ENCODE data around the gene CYSTM1. TPM values are rescaled to one million over a fixed set of nuclear protein-coding genes. Genes with fewer than 3 reads are reported as not detected.

The CYSTM1 gene
- total RNA-seq, 3 donors from 2014 or later (not counting 1 experiment from before 2014, with no cell fraction given) = 3.9 to 4.9 (median 4.2) TPM

DNA sequence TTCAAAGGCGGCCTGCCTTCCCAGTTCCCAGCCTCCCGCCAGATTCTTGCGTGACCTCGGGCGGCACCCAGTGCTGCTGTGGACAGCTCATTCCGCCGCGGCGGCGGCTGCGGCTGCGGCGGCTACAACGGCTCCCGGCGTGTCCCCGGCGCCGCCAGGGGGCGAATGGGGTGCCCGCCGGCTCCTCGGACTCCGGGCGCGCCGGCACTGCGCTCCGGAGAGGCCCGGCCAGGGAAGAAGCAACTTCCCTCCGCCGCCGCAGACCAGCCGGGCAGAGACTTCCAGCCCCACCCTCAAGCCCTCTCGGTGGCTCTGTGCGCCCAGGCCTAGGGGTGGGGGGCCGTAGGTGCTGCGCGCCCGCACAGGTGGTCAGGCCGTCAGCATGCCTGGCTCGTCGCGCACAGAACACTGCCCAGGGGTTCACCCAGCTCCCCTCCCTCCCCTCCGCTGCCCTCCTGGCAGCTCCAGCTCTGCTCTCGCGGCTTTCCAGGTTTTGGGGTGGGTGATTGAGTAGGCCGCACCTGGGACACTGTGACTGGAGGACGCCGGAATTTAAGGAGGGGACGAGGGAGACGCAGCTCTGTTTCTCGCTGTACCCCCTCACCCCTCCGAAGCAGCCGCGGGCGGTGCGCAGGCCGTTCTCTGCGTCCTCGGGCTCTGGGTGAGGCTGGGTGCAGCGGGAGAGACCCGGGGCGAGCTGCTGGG, 29.0 kb upstream of the CYSTM1 start:
- DNase-seq = peak; percentile 54 to 75
- Mint-ChIP-seq H3K4me1 (peaks cover 8 to 28% of the 10 kb centered on the region in 2 donors), H3K36me3 (no peaks in the 10 kb centered on the region), H3K27ac (no peak overlapping the region), H3K4me3 (no peak overlapping the region), H3K27me3 (ENCODE audit: low read depth in 2 of 2) (peaks cover 29% of the 10 kb centered on the region in 2 donors), H3K9me3 (no peaks in the 10 kb centered on the region)
- Histone ChIP-seq H3K27ac (ENCODE audit: low read length) (no peak overlapping the region), H3K4me3 (ENCODE audit: low read length) (no peak overlapping the region), H3K36me3 (ENCODE audit: control insufficient read depth, insufficient read depth, low read length) (no peaks in the 10 kb centered on the region), H3K27me3 (ENCODE audit: control insufficient read depth, insufficient read depth, low read length) (peaks cover 18% of the 10 kb centered on the region), H3K4me1 (ENCODE audit: control insufficient read depth, insufficient read depth, low read length) (peaks cover 14% of the 10 kb centered on the region), H3K9me3 (ENCODE audit: control insufficient read depth, insufficient read depth, low read length) (no peaks in the 10 kb centered on the region)
- peak; percentile 55 to 77 (median 76) for ATAC-seq
- intact Hi-C loops (cut with micrococcal nuclease) = no loop called here
- TF ChIP-seq, protein P1, sequence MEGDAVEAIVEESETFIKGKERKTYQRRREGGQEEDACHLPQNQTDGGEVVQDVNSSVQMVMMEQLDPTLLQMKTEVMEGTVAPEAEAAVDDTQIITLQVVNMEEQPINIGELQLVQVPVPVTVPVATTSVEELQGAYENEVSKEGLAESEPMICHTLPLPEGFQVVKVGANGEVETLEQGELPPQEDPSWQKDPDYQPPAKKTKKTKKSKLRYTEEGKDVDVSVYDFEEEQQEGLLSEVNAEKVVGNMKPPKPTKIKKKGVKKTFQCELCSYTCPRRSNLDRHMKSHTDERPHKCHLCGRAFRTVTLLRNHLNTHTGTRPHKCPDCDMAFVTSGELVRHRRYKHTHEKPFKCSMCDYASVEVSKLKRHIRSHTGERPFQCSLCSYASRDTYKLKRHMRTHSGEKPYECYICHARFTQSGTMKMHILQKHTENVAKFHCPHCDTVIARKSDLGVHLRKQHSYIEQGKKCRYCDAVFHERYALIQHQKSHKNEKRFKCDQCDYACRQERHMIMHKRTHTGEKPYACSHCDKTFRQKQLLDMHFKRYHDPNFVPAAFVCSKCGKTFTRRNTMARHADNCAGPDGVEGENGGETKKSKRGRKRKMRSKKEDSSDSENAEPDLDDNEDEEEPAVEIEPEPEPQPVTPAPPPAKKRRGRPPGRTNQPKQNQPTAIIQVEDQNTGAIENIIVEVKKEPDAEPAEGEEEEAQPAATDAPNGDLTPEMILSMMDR (IDR thresholded peaks at IDR 0.05) = peak; percentile 45
- 4% methylated on average over 63 of the region's 64 CpGs for WGBS (ENCODE audit: insufficient coverage)

DNA sequence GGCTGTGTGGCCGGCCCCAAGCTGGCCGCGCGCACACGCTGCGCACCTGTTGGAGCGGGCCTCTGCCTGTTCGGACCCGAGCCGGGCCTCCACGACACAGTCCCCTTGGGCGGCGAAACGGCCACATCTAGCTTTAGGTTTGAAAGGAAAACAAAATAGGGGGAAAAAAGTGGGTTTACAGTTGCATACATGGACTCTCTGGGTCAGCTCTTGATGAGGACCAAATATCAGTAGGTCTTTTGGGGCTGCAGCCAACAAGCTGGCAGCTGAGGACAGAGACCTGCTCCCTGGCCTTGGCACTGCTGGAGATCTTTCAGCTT, 28.5 kb upstream of the CYSTM1 start:
- TF ChIP-seq, protein P1 (IDR thresholded peaks at IDR 0.05) = no peak
- no peak for ATAC-seq
- Histone ChIP-seq H3K27ac (ENCODE audit: low read length) (no peak overlapping the region), H3K27me3 (ENCODE audit: control insufficient read depth, insufficient read depth, low read length) (peaks cover 18% of the 10 kb centered on the region), H3K4me1 (ENCODE audit: control insufficient read depth, insufficient read depth, low read length) (peaks cover 14% of the 10 kb centered on the region), H3K9me3 (ENCODE audit: control insufficient read depth, insufficient read depth, low read length) (no peaks in the 10 kb centered on the region), H3K4me3 (ENCODE audit: low read length) (no peak overlapping the region), H3K36me3 (ENCODE audit: control insufficient read depth, insufficient read depth, low read length) (no peaks in the 10 kb centered on the region)
- 32% methylated on average over 14 of the region's 14 CpGs for WGBS (ENCODE audit: insufficient coverage)
- H3K27ac Mint-ChIP-seq = no peak overlapping the region
- H3K36me3 Mint-ChIP-seq = no peaks in the 10 kb centered on the region
- peaks cover 29% of the 10 kb centered on the region in 2 donors for H3K27me3 Mint-ChIP-seq (ENCODE audit: low read depth in 2 of 2)
- peak overlapping the region; percentile 28 for H3K4me3 Mint-ChIP-seq
- intact Hi-C loops (cut with micrococcal nuclease) = no loop called here
- no peaks in the 10 kb centered on the region for H3K9me3 Mint-ChIP-seq
- peaks cover 8 to 28% of the 10 kb centered on the region in 2 donors for H3K4me1 Mint-ChIP-seq
- no peak for DNase-seq

DNA sequence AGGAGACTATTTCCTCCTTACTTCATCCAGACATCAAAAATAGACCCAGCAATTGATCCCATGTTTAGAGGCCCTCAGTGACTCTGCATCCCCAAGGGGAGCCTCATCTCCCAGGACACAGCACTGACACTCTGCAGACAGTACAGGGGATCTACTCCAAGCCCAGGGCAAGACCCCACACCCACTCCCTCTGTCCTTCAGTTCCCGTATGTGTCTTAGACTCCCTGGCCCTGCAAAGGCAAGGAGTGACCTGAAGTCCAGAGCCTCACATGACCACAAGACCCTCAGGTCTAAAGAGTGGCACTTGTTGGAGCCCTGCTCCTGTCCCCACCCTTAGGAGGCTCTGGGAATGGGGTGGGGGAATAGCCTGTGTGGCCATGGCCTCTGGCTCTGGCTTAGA, 27.5 kb upstream of the CYSTM1 start:
- H3K27ac Mint-ChIP-seq = no peak overlapping the region
- H3K4me1 Mint-ChIP-seq = peaks cover 8 to 34% of the 10 kb centered on the region in 2 donors
- no peaks in the 10 kb centered on the region for H3K9me3 Mint-ChIP-seq
- H3K27me3 Mint-ChIP-seq (ENCODE audit: low read depth in 2 of 2) = peaks cover 29% of the 10 kb centered on the region in 2 donors
- no peak overlapping the region for H3K4me3 ChIP-seq (ENCODE audit: low read length)
- ATAC-seq (no peak), DNase-seq (no peak)
- H3K9me3 ChIP-seq (ENCODE audit: control insufficient read depth, insufficient read depth, low read length) = no peaks in the 10 kb centered on the region
- H3K4me1 ChIP-seq (ENCODE audit: control insufficient read depth, insufficient read depth, low read length) = peaks cover 16% of the 10 kb centered on the region
- TF ChIP-seq, protein P1 (IDR thresholded peaks at IDR 0.05) = no peak
- intact Hi-C loops (cut with micrococcal nuclease) = no loop called here
- 94% methylated on average over 1 of the region's 1 CpG for WGBS (ENCODE audit: insufficient coverage)
- H3K36me3 Mint-ChIP-seq = no peaks in the 10 kb centered on the region
- H3K4me3 Mint-ChIP-seq = no peak overlapping the region
- H3K27me3 ChIP-seq (ENCODE audit: control insufficient read depth, insufficient read depth, low read length) = peaks cover 18% of the 10 kb centered on the region
- no peaks in the 10 kb centered on the region for H3K36me3 ChIP-seq (ENCODE audit: control insufficient read depth, insufficient read depth, low read length)
- H3K27ac ChIP-seq (ENCODE audit: low read length) = no peak overlapping the region

DNA sequence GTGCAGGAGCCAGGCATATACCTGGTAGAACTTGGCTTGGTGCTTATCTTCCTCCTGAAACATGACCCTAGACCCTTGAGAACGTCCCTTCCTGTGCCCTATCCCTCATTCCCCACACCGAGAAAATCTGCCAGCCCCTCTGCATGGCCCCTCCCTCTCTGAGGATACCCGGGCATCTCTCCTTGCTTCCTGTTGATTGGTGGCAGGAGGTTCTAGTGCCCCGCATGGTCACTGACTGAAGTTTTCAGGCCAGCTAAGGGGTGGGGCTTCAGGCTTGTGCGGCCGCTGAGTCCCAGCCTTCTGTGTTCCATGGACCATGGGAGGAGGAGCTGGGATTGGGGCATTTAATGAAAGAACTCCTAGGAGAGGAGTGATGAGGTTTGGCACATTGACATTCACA, 26.5 kb upstream of the CYSTM1 start:
- no peak overlapping the region for H3K27ac Mint-ChIP-seq
- H3K27me3 Mint-ChIP-seq (ENCODE audit: low read depth in 2 of 2) = peaks cover 29% of the 10 kb centered on the region in 2 donors
- H3K27me3 ChIP-seq (ENCODE audit: control insufficient read depth, insufficient read depth, low read length) = peaks cover 18% of the 10 kb centered on the region
- peaks cover 19% of the 10 kb centered on the region for H3K4me1 ChIP-seq (ENCODE audit: control insufficient read depth, insufficient read depth, low read length)
- H3K27ac ChIP-seq (ENCODE audit: low read length) = no peak overlapping the region
- no peak for DNase-seq
- ATAC-seq = no peak
- 67% methylated on average over 6 of the region's 6 CpGs for WGBS (ENCODE audit: insufficient coverage)
- no peaks in the 10 kb centered on the region for H3K9me3 Mint-ChIP-seq
- H3K36me3 Mint-ChIP-seq = no peaks in the 10 kb centered on the region
- H3K4me1 Mint-ChIP-seq = peaks cover 8 to 34% of the 10 kb centered on the region in 2 donors
- H3K36me3 ChIP-seq (ENCODE audit: control insufficient read depth, insufficient read depth, low read length) = no peaks in the 10 kb centered on the region
- TF ChIP-seq, protein P1 (IDR thresholded peaks at IDR 0.05) = no peak
- no peak overlapping the region for H3K4me3 ChIP-seq (ENCODE audit: low read length)
- no peaks in the 10 kb centered on the region for H3K9me3 ChIP-seq (ENCODE audit: control insufficient read depth, insufficient read depth, low read length)
- no peak overlapping the region for H3K4me3 Mint-ChIP-seq
- intact Hi-C loops (cut with micrococcal nuclease) = no loop called here
